Right lobe of liver (tissue), 6 donors: Measurements from ENCODE around the gene CCL27. TPM values are rescaled to one million over a fixed set of nuclear protein-coding genes. Genes with fewer than 3 reads are reported as not detected.

Source experiments
- ATAC-seq, 4 donors: fragments of 200-7000 bp; cut with Tn5 transposase; one replicate each; pipeline ENCODE4 v1.9.1; 2020; ENCODE audit warnings: mild to moderate bottlenecking in 4 of 4, moderate library complexity in 4 of 4
- DNase-seq, 3 donors: peaks; one replicate each; pipeline ENCODE4 v3.0.0-alpha.2; 2020
- H3K27ac ChIP-seq, 3 donors: fragments of 200-600 bp; one replicate each; pipeline ENCODE4 v1.8.0; 2022
- H3K27me3 ChIP-seq, 2 donors: fragments of 200-600 bp; one replicate each; pipeline ENCODE4 v1.8.0; 2022
- H3K36me3 ChIP-seq, 4 donors: fragments of 200-600 bp; sonication (generic) in 1 of 4; one replicate each; pipeline versions ENCODE4 v1.5.1 to v1.8.0; 2017 to 2022; ENCODE audit warnings: control low read depth in 1 of 4
- H3K4me1 ChIP-seq, 4 donors: fragments of 200-600 bp; sonication (generic) in 1 of 4; one replicate each; pipeline versions ENCODE4 v1.5.1 to v1.8.0; 2017 to 2022; ENCODE audit warnings: control low read depth in 1 of 4
- H3K4me3 ChIP-seq, 3 donors: fragments of 200-600 bp; one replicate each; pipeline ENCODE4 v1.8.0; 2022
- H3K9me3 ChIP-seq, 4 donors: fragments of 200-600 bp; sonication (generic) in 1 of 4; one replicate each; pipeline versions ENCODE4 v1.5.1 to v1.8.0; 2017 to 2022; ENCODE audit warnings: control low read depth in 1 of 4
- POLR2A ChIP-seq: fragments of 450-650 bp; IDR thresholded peaks from one replicate; pipeline ENCODE4 v1.6.1; 2017; ENCODE audit warnings: antibody characterized with exemption, mild to moderate bottlenecking
- whole genome bisulfite sequencing: methylation state at CpG from one replicate; pipeline ENCODE4 v1.1.6; 2018; ENCODE audit warnings: low coverage, low lambda C conversion rate; ENCODE audit not compliant: insufficient coverage; ENCODE audit errors: missing lambda C conversion rate; 5-methylcytosine and 5-hydroxymethylcytosine counted together
- intact Hi-C, 2 donors: fragments of 100-400 bp; cut with DNase I; formaldehyde crosslinking; loops; one replicate each; pipeline versions ENCODE4 v1.11.2 to v1.14.1; 2022
- total RNA-seq, 6 experiments: library from RNA; depleted of rRNA in 2 of 6; stranded (reverse); fragments of >200 nt in 2 of 6; fragmentation: NEBNext Ultra II Directional in 3 of 6; extraction: Animal tissue kit (Norgen Biotek cat#: 25700) in 3 of 6; gene quantifications; one replicate each; pipeline versions ENCODE4 v1.1.0 to v1.2.4, GENCODE V29; 2016 to 2023
- TF ChIP-seq, protein P1 (sequence below), 4 donors: fragments of 200-600 bp in 3 of 4; fragments of 450-650 bp in 1 of 4; IDR thresholded peaks; one replicate each; pipeline versions ENCODE4 v1.5.1 to v1.8.0; 2016 to 2022; ENCODE audit warnings: antibody characterized with exemption in 4 of 4, mild to moderate bottlenecking in 2 of 4
- donor health status: DM: no; HTN: yes; CAD: no.
- donor health status: DM: no; HTN: no; CAD: no.
- donor health status: DM: no; HTN: no; CAD: no.
- donor health status: DM: no; HTN: yes; CAD: no.
- donor health status: DM: no; HTN: yes; CAD: no.

CCL27 gene
- total RNA-seq, 6 experiments from 2014 or later, result not detected

DNA sequence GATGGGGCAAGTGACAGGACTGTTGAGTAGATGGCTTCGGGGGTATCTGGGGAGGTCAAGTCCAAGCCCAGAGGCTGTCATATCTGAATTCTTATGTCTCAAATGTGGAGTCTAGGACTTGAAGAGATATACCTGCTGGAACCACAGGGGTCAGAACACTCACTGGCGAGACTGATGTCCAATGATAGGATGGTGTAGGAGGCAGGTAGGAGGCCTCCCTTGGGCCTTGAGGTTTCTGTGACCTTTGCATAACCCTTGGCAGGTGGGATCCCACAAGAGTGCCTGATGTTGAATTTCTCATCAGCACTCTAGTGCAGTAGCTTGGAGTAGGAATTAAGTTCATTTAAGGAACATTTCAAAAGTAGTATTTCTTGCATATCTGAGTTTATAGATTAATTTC, 44.7 kb upstream of the CCL27 start:
- TF ChIP-seq, protein P1, sequence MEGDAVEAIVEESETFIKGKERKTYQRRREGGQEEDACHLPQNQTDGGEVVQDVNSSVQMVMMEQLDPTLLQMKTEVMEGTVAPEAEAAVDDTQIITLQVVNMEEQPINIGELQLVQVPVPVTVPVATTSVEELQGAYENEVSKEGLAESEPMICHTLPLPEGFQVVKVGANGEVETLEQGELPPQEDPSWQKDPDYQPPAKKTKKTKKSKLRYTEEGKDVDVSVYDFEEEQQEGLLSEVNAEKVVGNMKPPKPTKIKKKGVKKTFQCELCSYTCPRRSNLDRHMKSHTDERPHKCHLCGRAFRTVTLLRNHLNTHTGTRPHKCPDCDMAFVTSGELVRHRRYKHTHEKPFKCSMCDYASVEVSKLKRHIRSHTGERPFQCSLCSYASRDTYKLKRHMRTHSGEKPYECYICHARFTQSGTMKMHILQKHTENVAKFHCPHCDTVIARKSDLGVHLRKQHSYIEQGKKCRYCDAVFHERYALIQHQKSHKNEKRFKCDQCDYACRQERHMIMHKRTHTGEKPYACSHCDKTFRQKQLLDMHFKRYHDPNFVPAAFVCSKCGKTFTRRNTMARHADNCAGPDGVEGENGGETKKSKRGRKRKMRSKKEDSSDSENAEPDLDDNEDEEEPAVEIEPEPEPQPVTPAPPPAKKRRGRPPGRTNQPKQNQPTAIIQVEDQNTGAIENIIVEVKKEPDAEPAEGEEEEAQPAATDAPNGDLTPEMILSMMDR (IDR thresholded peaks at IDR 0.05), result no peak
- no peak for TF ChIP-seq POLR2A
- WGBS, result 86% methylated on average over 1 of the region's 2 CpGs
- intact Hi-C loops, result no loop called here
- H3K27me3 ChIP-seq, result no peaks in the 10 kb centered on the region
- no peaks in the 10 kb centered on the region for H3K36me3 ChIP-seq
- DNase-seq, result no peak
- no peaks in the 10 kb centered on the region for H3K4me1 ChIP-seq
- no peak for ATAC-seq
- no peak overlapping the region for H3K27ac ChIP-seq
- H3K9me3 ChIP-seq, result no peaks in the 10 kb centered on the region
- H3K4me3 ChIP-seq, result no peak overlapping the region

DNA sequence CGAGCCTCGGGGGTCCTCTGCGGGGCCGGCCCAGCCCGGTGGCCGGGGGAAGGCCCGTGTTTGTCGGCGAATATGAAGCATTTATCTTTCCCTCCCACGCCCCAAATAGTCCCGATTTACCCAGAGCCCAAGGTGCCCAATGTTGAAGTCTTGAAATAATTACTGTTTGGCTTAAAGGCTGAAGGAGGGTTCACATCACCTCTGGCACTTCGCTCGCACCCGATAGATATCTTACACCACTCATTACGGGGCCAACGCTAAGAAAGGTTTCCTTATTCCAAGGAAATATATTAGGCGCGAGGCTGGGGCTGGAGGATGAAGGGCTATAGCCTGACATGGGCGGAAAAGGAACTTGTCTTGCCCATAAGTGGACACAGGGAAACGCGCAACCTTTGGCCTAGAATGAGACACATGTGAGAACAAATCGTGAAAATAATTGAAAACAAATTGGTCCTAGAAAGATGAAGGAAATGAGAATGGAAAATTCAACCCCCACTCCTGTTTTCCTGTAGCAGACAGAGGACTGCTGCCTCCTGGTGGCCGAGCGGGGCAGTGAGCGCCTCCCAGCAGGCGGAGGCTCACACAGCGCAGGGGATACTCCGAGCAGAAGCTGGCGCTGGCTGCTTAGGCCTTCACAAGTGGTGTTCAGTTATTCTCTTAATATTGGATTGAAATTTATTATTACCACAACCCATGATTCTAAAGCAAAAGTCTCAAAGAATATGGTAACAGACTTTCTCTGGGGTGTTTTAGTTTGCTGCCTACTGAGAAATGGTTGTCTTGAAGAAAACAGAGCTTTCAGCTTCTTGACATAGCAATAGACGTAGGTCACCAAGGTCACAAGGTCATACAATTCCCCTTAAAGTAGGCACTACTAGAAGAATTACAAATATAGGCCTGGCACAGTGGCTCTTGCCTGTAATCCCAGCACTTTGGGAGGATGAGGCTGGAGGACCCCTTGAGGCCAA, 39.6 kb upstream of the CCL27 start:
- 2% methylated on average over 30 of the region's 30 CpGs for WGBS
- no peaks in the 10 kb centered on the region for H3K4me1 ChIP-seq
- H3K9me3 ChIP-seq, result no peaks in the 10 kb centered on the region
- ATAC-seq (peak; percentile 93 to 96 (median 96)), DNase-seq (peak; percentile 85 to 88 (median 88))
- H3K36me3 ChIP-seq, result no peaks in the 10 kb centered on the region
- H3K27ac ChIP-seq, result peak overlapping the region; percentile 12 to 72 (median 50)
- TF ChIP-seq, protein P1 (IDR thresholded peaks at IDR 0.05), result peak; percentile 97 to 99 (median 99)
- no peak for TF ChIP-seq POLR2A
- H3K4me3 ChIP-seq, result peak overlapping the region; percentile 56 to 70 (median 67)
- H3K27me3 ChIP-seq, result no peaks in the 10 kb centered on the region
- intact Hi-C loops, result no loop called here

DNA sequence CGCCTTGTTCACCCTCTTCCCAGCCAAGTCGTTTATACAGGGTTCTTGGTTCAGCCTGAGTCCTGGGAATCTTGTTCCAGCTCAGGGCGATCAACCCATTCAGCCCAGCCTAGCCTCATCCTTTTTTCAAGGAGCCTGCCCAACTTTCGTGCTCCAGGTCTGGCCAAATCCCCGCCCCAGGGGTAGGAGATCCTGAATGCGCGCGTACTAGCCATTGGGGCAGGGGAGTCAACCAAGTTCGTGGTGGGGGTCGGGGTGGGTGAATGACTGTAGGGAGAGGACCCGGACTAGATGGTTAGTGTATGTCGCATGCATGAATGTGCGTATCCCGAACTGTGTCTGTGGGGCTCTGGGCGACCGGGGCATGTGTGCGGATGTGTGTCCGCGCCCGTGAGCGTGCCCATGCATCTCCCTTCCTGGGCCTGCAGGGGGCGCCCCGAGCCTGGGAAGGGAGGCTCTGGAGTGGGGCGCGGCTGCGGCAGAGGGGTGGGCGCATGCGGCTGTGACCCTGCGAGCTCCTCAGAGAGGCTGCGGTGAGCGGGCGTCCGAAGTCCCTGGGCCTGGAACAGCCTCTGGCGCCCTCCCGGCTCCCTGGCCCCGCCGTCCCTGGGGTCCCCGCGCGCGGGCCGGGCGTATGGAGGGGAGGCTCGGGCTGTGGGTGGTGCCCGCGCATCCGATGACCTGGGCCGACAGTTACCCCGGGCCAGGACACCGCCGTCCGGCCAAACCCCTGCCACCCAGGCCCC, 38.7 kb upstream of the CCL27 start:
- TF ChIP-seq POLR2A, result no peak
- TF ChIP-seq, protein P1 (IDR thresholded peaks at IDR 0.05), result peak; percentile 85 to 94 (median 90)
- Histone ChIP-seq H3K27me3 (no peaks in the 10 kb centered on the region), H3K27ac (peak overlapping the region; percentile 12 to 72 (median 50)), H3K4me1 (peaks cover 0 to 2% (median 0%) of the 10 kb centered on the region in 4 donors), H3K4me3 (peak overlapping the region; percentile 56 to 70 (median 67)), H3K9me3 (no peaks in the 10 kb centered on the region), H3K36me3 (no peaks in the 10 kb centered on the region)
- ATAC-seq, result peak; percentile 90 to 94 (median 92)
- 44% methylated on average over 12 of the region's 52 CpGs for WGBS
- DNase-seq, result peak; percentile 72 to 79 (median 78)
- intact Hi-C loops, result no loop called here

DNA sequence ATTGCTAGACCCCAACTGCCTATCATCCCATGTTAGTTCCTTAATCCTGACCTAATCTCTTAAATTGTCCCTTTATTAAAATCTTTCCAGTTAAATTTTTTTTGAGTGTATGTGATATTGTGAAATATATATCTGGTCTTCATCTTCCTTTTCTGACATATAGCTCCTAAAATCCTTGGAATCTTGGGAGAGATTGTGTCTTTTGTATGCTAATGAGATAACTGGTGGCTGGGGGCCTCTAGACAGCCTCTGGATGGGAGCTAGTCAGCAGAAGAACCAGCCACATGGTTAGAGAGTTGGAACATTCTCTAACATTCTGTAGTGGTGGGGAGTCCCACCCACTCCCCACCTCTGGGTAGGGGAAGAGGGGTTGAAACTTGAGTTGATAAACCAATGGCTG, 32.4 kb upstream of the CCL27 start:
- intact Hi-C loops, result no loop called here
- no peaks in the 10 kb centered on the region for H3K27me3 ChIP-seq
- no peak overlapping the region for H3K27ac ChIP-seq

More for the DNA sequence above, 32.4 kb upstream of the CCL27 start:
- no peak overlapping the region for H3K4me3 ChIP-seq
- no peaks in the 10 kb centered on the region for H3K36me3 ChIP-seq
- DNase-seq (no peak), ATAC-seq (no peak)
- no peak for TF ChIP-seq POLR2A
- TF ChIP-seq, protein P1 (IDR thresholded peaks at IDR 0.05), result no peak
- H3K9me3 ChIP-seq, result no peaks in the 10 kb centered on the region
- H3K4me1 ChIP-seq, result peaks cover 0 to 5% (median 1%) of the 10 kb centered on the region in 4 donors
